ENCODE measurements around the gene MAP2K7.

MAP2K7 gene

GRCh38 chr19:7871437-7872305 lies 32.0 kb upstream of the MAP2K7 start:
- in situ Hi-C loops (cut with MboI; ENCODE audit: low sequenced_read_pairs), result no loop called here
- H3K9me3 ChIP-seq, result no peaks in the 10 kb centered on the region
- peak overlapping the region; percentile 12 for H3K4me3 ChIP-seq
- 0 out of 2 replicates have a peak, but pooled peaks cover 4% of the 10 kb centered on the region for H3K36me3 ChIP-seq (replicated peaks)
- peaks cover 37% of the 10 kb centered on the region for H3K4me1 ChIP-seq
- H3K27me3 ChIP-seq (ENCODE audit: low read depth), result no peaks in the 10 kb centered on the region
- DNase-seq (ENCODE audit: low spot score in 2 of 2), result peak; percentile 92 to 100

GRCh38 chr19:7872306-7873204 lies 31.1 kb upstream of the MAP2K7 start:
- H3K36me3 ChIP-seq (replicated peaks), result 0 out of 2 replicates have a peak, but pooled peaks cover 4% of the 10 kb centered on the region
- no peaks in the 10 kb centered on the region for H3K9me3 ChIP-seq
- DNase-seq (ENCODE audit: low spot score in 2 of 2), result no peak
- H3K27me3 ChIP-seq (ENCODE audit: low read depth), result no peaks in the 10 kb centered on the region
- H3K4me1 ChIP-seq, result peaks cover 37% of the 10 kb centered on the region
- in situ Hi-C loops (cut with MboI; ENCODE audit: low sequenced_read_pairs), result no loop called here
- H3K4me3 ChIP-seq, result no peak overlapping the region

- Histone ChIP-seq H3K9me3 (no peaks in the 10 kb centered on the region), H3K4me1 (peaks cover 32% of the 10 kb centered on the region), H3K36me3 (replicated peaks) (0 out of 2 replicates have a peak, but pooled peaks cover 4% of the 10 kb centered on the region), H3K27me3 (ENCODE audit: low read depth) (no peaks in the 10 kb centered on the region), H3K4me3 (peak overlapping the region; percentile 46)
- in situ Hi-C loops (cut with MboI; ENCODE audit: low sequenced_read_pairs), result no loop called here
- DNase-seq (ENCODE audit: low spot score in 2 of 2), result peak in 1 of 2 experiments; percentile 44
Measured at GRCh38 chr19:7873304-7874075, 30.2 kb upstream of the MAP2K7 start.

GRCh38 chr19:7874076-7874896 lies 29.4 kb upstream of the MAP2K7 start, which contains the start of gene PRR36:
TSS of gene PRR36 (minus strand) at chr19:7874390. CDS start at chr19:7873689, 701 bp downstream.
- in situ Hi-C loops (cut with MboI; ENCODE audit: low sequenced_read_pairs), result no loop called here
- Histone ChIP-seq H3K4me3 (peak within 1 kb of the TSS; percentile 46), H3K27me3 (ENCODE audit: low read depth) (no peaks in the 10 kb centered on the region), H3K4me1 (peaks cover 31% of the 10 kb centered on the region), H3K9me3 (no peaks in the 10 kb centered on the region), H3K36me3 (replicated peaks) (0 out of 2 replicates have a peak, but pooled peaks cover 4% of the 10 kb centered on the region)
- peak; percentile 59 to 81 for DNase-seq (ENCODE audit: low spot score in 2 of 2)

- Histone ChIP-seq H3K9me3 (no peaks in the 10 kb centered on the region), H3K27me3 (ENCODE audit: low read depth) (no peaks in the 10 kb centered on the region), H3K4me3 (peak overlapping the region; percentile 46), H3K4me1 (peaks cover 25% of the 10 kb centered on the region), H3K36me3 (replicated peaks) (0 out of 2 replicates have a peak, but pooled peaks cover 4% of the 10 kb centered on the region)
- in situ Hi-C loops (cut with MboI; ENCODE audit: low sequenced_read_pairs), result no loop called here
- no peak for DNase-seq (ENCODE audit: low spot score in 2 of 2)
Measured at GRCh38 chr19:7874897-7875273, 28.8 kb upstream of the MAP2K7 start.

GRCh38 chr19:7877249-7877836 lies 26.3 kb upstream of the MAP2K7 start:
- Histone ChIP-seq H3K27me3 (ENCODE audit: low read depth) (no peaks in the 10 kb centered on the region), H3K4me1 (peaks cover 11% of the 10 kb centered on the region), H3K4me3 (no peak overlapping the region), H3K36me3 (replicated peaks) (0 out of 2 replicates have a peak, but pooled peaks cover 4% of the 10 kb centered on the region), H3K9me3 (no peaks in the 10 kb centered on the region; the same call in 1 of the 2 replicates)
- no peak for DNase-seq (ENCODE audit: low spot score in 2 of 2)
- in situ Hi-C loops (cut with MboI; ENCODE audit: low sequenced_read_pairs), result no loop called here

GRCh38 chr19:7879111-7879807 lies 24.4 kb upstream of the MAP2K7 start:
- no peak overlapping the region for H3K4me3 ChIP-seq
- no peaks in the 10 kb centered on the region for H3K27me3 ChIP-seq (ENCODE audit: low read depth)
- H3K36me3 ChIP-seq (replicated peaks), result no peaks in the 10 kb centered on the region
- H3K4me1 ChIP-seq, result peaks cover 5% of the 10 kb centered on the region
- no peaks in the 10 kb centered on the region; the same call in 1 of the 2 replicates for H3K9me3 ChIP-seq
- no peak for DNase-seq (ENCODE audit: low spot score in 2 of 2)
- in situ Hi-C loops (cut with MboI; ENCODE audit: low sequenced_read_pairs), result no loop called here

- Histone ChIP-seq H3K36me3 (replicated peaks) (no peaks in the 10 kb centered on the region), H3K4me1 (peaks cover under 1% of the 10 kb centered on the region), H3K4me3 (no peak overlapping the region), H3K9me3 (no peaks in the 10 kb centered on the region; the same call in 1 of the 2 replicates), H3K27me3 (ENCODE audit: low read depth) (no peaks in the 10 kb centered on the region)
- no peak for DNase-seq (ENCODE audit: low spot score in 2 of 2)
- in situ Hi-C loops (cut with MboI; ENCODE audit: low sequenced_read_pairs), result no loop called here
Measured at GRCh38 chr19:7879836-7880235, 23.8 kb upstream of the MAP2K7 start.

GRCh38 chr19:7881910-7882309 lies 21.8 kb upstream of the MAP2K7 start:
- Histone ChIP-seq H3K4me1 (no peaks in the 10 kb centered on the region), H3K27me3 (ENCODE audit: low read depth) (no peaks in the 10 kb centered on the region), H3K9me3 (no peaks in the 10 kb centered on the region; the same call in 1 of the 2 replicates), H3K4me3 (no peak overlapping the region), H3K36me3 (replicated peaks) (no peaks in the 10 kb centered on the region)
- in situ Hi-C loops (cut with MboI; ENCODE audit: low sequenced_read_pairs), result no loop called here
- DNase-seq (ENCODE audit: low spot score in 2 of 2), result no peak

GRCh38 chr19:7883105-7883504 lies 20.6 kb upstream of the MAP2K7 start:
- Histone ChIP-seq H3K4me3 (no peak overlapping the region), H3K36me3 (replicated peaks) (no peaks in the 10 kb centered on the region), H3K27me3 (ENCODE audit: low read depth) (no peaks in the 10 kb centered on the region), H3K9me3 (no peaks in the 10 kb centered on the region; the same call in 1 of the 2 replicates), H3K4me1 (peaks cover 3% of the 10 kb centered on the region; the same call in 1 of the 2 replicates)
- in situ Hi-C loops (cut with MboI; ENCODE audit: low sequenced_read_pairs), result no loop called here
- no peak for DNase-seq (ENCODE audit: low spot score in 2 of 2)

- in situ Hi-C loops (cut with MboI; ENCODE audit: low sequenced_read_pairs), result no loop called here
- H3K9me3 ChIP-seq, result no peaks in the 10 kb centered on the region; the same call in 1 of the 2 replicates
- DNase-seq (ENCODE audit: low spot score in 2 of 2), result no peak
- no peak overlapping the region for H3K4me3 ChIP-seq
- no peaks in the 10 kb centered on the region for H3K27me3 ChIP-seq (ENCODE audit: low read depth)
- H3K4me1 ChIP-seq, result peaks cover 8% of the 10 kb centered on the region; the same call in 1 of the 2 replicates
- no peaks in the 10 kb centered on the region for H3K36me3 ChIP-seq (replicated peaks)
Measured at GRCh38 chr19:7883796-7884570, 19.7 kb upstream of the MAP2K7 start.

All from HAP-1 (cell line).